ENCODE results near the gene TMEM175. TPM values are rescaled to one million over a fixed set of nuclear protein-coding genes. Genes with fewer than 3 reads are reported as not detected.

Gene TMEM175
- total and polyA plus RNA-seq, 2 of the 4 experiments (the other 2 are of a cell fraction): 7.7 to 41.9 TPM

GRCh38 chr4:925171-925570 lies 7.1 kb upstream of the TMEM175 start:
- H4K8ac ChIP-seq (ENCODE audit: low read depth in 2 of 2, low read length in 2 of 2): no peak overlapping the region
- peaks cover 14% of the 10 kb centered on the region for H3K4me1 ChIP-seq (ENCODE audit: control insufficient read depth, insufficient read depth, low read length)
- DNase-seq (no peak), ATAC-seq (ENCODE audit: low read depth) (no peak)
- in situ Hi-C loops (cut with MboI; ENCODE audit: low sequenced_read_pairs) (no loop called here), dilution Hi-C loops (cut with HindIII; ENCODE audit: low sequenced_read_pairs, unreplicated experiment) (no loop called here), intact Hi-C loops (cut with micrococcal nuclease) (no loop called here)
- H3K4ac ChIP-seq (ENCODE audit: low read depth, low read length): no peak overlapping the region
- no peak overlapping the region for H4K5ac ChIP-seq (ENCODE audit: low read depth, low read length)
- no peak overlapping the region for H2AK9ac ChIP-seq (replicated peaks; ENCODE audit: low read depth, low read length, poor library complexity)
- no peak overlapping the region for H3K18ac ChIP-seq (ENCODE audit: low read depth, low read length)
- H3K27ac ChIP-seq (ENCODE audit: insufficient read depth, low read length): no peak overlapping the region
- TF ChIP-seq USF2 (IDR thresholded peaks at IDR 0.05; ENCODE audit: low read depth, low read length): no peak
- no peak for TF ChIP-seq FOS (IDR thresholded peaks at IDR 0.05; ENCODE audit: low read depth, low read length)
- no peak for TF ChIP-seq CEBPB (IDR thresholded peaks at IDR 0.05; ENCODE audit: low read depth, low read length)
- no peak for TF ChIP-seq RCOR1 (IDR thresholded peaks at IDR 0.05; ENCODE audit: insufficient replicate concordance, low read length)
- TF ChIP-seq POLR2A (IDR thresholded peaks at IDR 0.05; ENCODE audit: low read depth, low read length): no peak
- no peak for TF ChIP-seq MAFK (IDR thresholded peaks at IDR 0.05; ENCODE audit: low read depth, low read length)
- TF ChIP-seq SMC3 (IDR thresholded peaks at IDR 0.05; ENCODE audit: low read depth, low read length): no peak
- TF ChIP-seq MAZ (IDR thresholded peaks at IDR 0.05; ENCODE audit: borderline replicate concordance, low read depth, low read length): no peak
- no peak for TF ChIP-seq CTCF (conservative IDR thresholded peaks at IDR 0.05; ENCODE audit: low read depth, low read length)
- TF ChIP-seq RAD21 (IDR thresholded peaks at IDR 0.05; ENCODE audit: low read length): no peak
- TF ChIP-seq BHLHE40 (IDR thresholded peaks at IDR 0.05; ENCODE audit: low read depth, low read length): no peak
- no peak for TF ChIP-seq CHD1 (IDR thresholded peaks at IDR 0.05; ENCODE audit: low read depth, low read length)
- no peak for TF ChIP-seq ELK1 (IDR thresholded peaks at IDR 0.05; ENCODE audit: borderline replicate concordance, low read depth, low read length)
- TF ChIP-seq MXI1 (IDR thresholded peaks at IDR 0.05; ENCODE audit: borderline replicate concordance, low read depth, low read length): no peak
- TF ChIP-seq RFX5 (IDR thresholded peaks at IDR 0.05; ENCODE audit: low read depth, low read length): no peak
- TF ChIP-seq NFE2L2 (IDR thresholded peaks at IDR 0.05; ENCODE audit: low read depth, low read length): no peak
- no peak overlapping the region for H3K14ac ChIP-seq (replicated peaks; ENCODE audit: low read depth, low read length)
- H3K9me1 ChIP-seq (ENCODE audit: insufficient read depth, low read length): peaks cover 16% of the 10 kb centered on the region
- H4K91ac ChIP-seq (ENCODE audit: insufficient read depth, low read depth, low read length): no peak overlapping the region
- no peak overlapping the region for H3K4me2 ChIP-seq (ENCODE audit: low read depth, low read length)
- H3K56ac ChIP-seq (ENCODE audit: extremely low read depth, insufficient read depth, low read length): no peak overlapping the region
- no peak overlapping the region for H2BK120ac ChIP-seq (ENCODE audit: low read depth, low read length)
- H3K9me3 ChIP-seq (ENCODE audit: control insufficient read depth, insufficient read depth, low read length): no peaks in the 10 kb centered on the region
- H3K79me1 ChIP-seq (ENCODE audit: low read depth in 1 of 2, low read length in 2 of 2): peaks cover 11 to 72% of the 10 kb centered on the region in 2 experiments; a peak in 2 of 4 replicates
- no peak overlapping the region for H3K9ac ChIP-seq (ENCODE audit: low read depth, low read length)
- no peak overlapping the region for H2AFZ ChIP-seq (replicated peaks; ENCODE audit: low read length, poor library complexity)
- ChIA-PET POLR2A (ENCODE audit: unreplicated experiment) (no interaction called here), CTCF (no interaction called here)
- no peak overlapping the region for H2BK20ac ChIP-seq (ENCODE audit: low read depth, low read length)
- no TSS peak for BruUV-seq (replicated peaks)
- H4K20me1 ChIP-seq (ENCODE audit: insufficient read depth, low read length): peaks cover 84% of the 10 kb centered on the region
- no peaks in the 10 kb centered on the region for H3K27me3 ChIP-seq (ENCODE audit: control insufficient read depth, insufficient read depth, low read length)
- whole genome bisulfite sequencing, 2 experiments (ENCODE audit: extremely low coverage in 2 of 2, insufficient read length in 1 of 2): 90 to 100% methylated on average over 2 to 4 of the region's 9 CpGs
- H2BK15ac ChIP-seq (ENCODE audit: low read depth, low read length): no peak overlapping the region
- H3K4me3 ChIP-seq (ENCODE audit: insufficient read depth, low read depth, low read length): no peak overlapping the region
- H2AK5ac ChIP-seq (ENCODE audit: low read depth, low read length): no peak overlapping the region
- H3K23ac ChIP-seq (ENCODE audit: low read depth, low read length): no peak overlapping the region
- peaks cover 7% of the 10 kb centered on the region; the same call in 1 of the 2 replicates for H3K36me3 ChIP-seq (ENCODE audit: control insufficient read depth, insufficient read depth, low read length)
- H2BK5ac ChIP-seq (ENCODE audit: low read depth, low read length, poor library complexity, severe bottlenecking): no peak overlapping the region
